CD4-positive, alpha-beta T cell treated with Interleukin-15 for 4 hours (primary cell): ENCODE data around the gene LCLAT1.
"Not testable (repeated sequence)": the region's sequence is repeated elsewhere in the genome, so short reads cannot be mapped to it uniquely, and the experiment has no call there.

Experiments used
- DNase-seq: peaks from one replicate; pipeline ENCODE4 v3.0.0-alpha.2; 2020; ENCODE audit warnings: low spot score

Gene LCLAT1

GRCh38 chr2:30455114-30455738 is 8.2 kb downstream of the LCLAT1 start:
- no peak for DNase-seq

- DNase-seq = no peak
Observed at GRCh38 chr2:30456106-30456505, 9.1 kb downstream of the LCLAT1 start.

GRCh38 chr2:30456579-30456978 is 9.5 kb downstream of the LCLAT1 start:
- DNase-seq = no peak

- DNase-seq = no peak
Observed at GRCh38 chr2:30457296-30457695, 10.2 kb downstream of the LCLAT1 start.

GRCh38 chr2:30459140-30459539 is 12.1 kb downstream of the LCLAT1 start:
- no peak for DNase-seq

- no peak for DNase-seq
Observed at GRCh38 chr2:30462131-30462857, 15.2 kb downstream of the LCLAT1 start.

- DNase-seq = no peak
Observed at GRCh38 chr2:30463535-30463934, 16.5 kb downstream of the LCLAT1 start.

GRCh38 chr2:30464544-30465170 is 17.6 kb downstream of the LCLAT1 start:
- DNase-seq = no peak

- DNase-seq = no peak
Observed at GRCh38 chr2:30465171-30465545, 18.1 kb downstream of the LCLAT1 start.

GRCh38 chr2:30466216-30466615 is 19.2 kb downstream of the LCLAT1 start:
- no peak for DNase-seq

- not testable (repeated sequence) for DNase-seq
Observed at GRCh38 chr2:30467062-30467826, 20.2 kb downstream of the LCLAT1 start.

GRCh38 chr2:30470426-30470825 is 23.4 kb downstream of the LCLAT1 start:
- DNase-seq = no peak

GRCh38 chr2:30472326-30472725 is 25.3 kb downstream of the LCLAT1 start:
- no peak for DNase-seq

- DNase-seq = no peak
Observed at GRCh38 chr2:30475542-30475941, 28.5 kb downstream of the LCLAT1 start.

GRCh38 chr2:30476636-30477035 is 29.6 kb downstream of the LCLAT1 start:
- DNase-seq = no peak

GRCh38 chr2:30480703-30481322 is 33.8 kb downstream of the LCLAT1 start:
- DNase-seq = no peak

- DNase-seq = no peak
Observed at GRCh38 chr2:30481323-30481800, 34.3 kb downstream of the LCLAT1 start.

- no peak for DNase-seq
Observed at GRCh38 chr2:30482011-30482410, 35.0 kb downstream of the LCLAT1 start.

GRCh38 chr2:30484145-30484544 is 37.1 kb downstream of the LCLAT1 start:
- DNase-seq = no peak

GRCh38 chr2:30484995-30485394 is 37.9 kb downstream of the LCLAT1 start:
- DNase-seq = no peak

- no peak for DNase-seq
Observed at GRCh38 chr2:30486655-30487054, 39.6 kb downstream of the LCLAT1 start.

GRCh38 chr2:30487603-30488002 is 40.6 kb downstream of the LCLAT1 start:
- DNase-seq = no peak
